ENCODE measurements around the gene CCDC171.
"Not testable (repeated sequence)": the region's sequence is repeated elsewhere in the genome, so short reads cannot be mapped to it uniquely, and the experiment has no call there.

Gene CCDC171

DNA sequence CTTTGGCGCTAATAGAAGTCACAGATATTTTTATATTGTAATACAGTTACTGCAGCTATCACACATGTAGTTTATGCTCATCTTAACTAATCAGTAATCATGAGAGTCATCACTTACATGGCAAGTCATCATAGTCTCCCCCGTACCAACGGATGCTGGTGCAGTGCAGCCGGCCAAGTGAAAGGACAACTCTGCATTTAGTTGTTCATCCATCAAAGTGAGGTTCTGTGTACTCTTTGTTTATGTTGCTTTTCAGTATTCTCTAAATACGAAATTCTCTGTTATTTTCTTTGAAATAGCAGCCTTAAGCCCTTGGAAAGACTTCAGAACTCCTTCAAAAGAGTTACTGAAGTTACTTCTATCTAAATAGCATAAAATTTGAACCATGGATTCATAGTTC lies 216.7 kb downstream of the CCDC171 start:
- DNase-seq, result no peak

DNA sequence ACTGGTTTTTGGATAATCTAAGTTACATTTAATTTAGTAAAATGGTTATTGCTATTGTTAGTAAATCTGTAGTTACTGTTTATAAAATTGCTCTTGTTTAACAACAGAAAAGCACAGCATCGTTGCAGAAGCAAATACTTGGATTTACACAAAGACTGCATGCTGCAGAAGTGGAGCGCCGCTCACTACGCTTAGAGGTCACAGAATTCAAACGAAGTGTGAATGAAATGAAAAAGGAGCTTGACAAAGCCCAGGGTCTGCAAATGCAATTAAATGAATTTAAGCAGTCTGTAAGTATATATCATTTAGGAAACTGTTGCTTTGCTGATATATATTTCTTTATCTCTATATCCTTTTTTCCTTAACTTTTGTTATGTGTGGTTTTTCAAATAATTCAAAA lies 226.0 kb downstream of the CCDC171 start:
- DNase-seq, result no peak

DNA sequence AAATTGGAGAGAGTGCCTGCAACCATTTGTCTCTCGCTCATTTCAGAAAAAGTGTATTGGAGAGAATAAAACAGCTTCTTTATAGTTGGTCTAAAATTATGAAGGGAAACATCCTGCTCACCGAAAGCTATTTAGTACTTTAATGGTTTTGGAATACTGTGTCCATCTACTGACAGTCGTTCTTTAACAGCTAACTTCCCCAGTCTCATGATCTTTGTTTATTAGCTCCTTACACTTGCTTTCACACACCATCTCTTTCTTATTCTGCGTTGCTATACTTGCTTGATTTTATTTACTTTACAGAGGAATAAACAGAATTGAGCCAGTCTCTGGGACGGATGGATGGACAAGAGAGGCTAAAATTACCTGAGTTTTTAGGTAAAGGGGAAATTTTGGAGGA lies 229.3 kb downstream of the CCDC171 start:
- no peak for DNase-seq

DNA sequence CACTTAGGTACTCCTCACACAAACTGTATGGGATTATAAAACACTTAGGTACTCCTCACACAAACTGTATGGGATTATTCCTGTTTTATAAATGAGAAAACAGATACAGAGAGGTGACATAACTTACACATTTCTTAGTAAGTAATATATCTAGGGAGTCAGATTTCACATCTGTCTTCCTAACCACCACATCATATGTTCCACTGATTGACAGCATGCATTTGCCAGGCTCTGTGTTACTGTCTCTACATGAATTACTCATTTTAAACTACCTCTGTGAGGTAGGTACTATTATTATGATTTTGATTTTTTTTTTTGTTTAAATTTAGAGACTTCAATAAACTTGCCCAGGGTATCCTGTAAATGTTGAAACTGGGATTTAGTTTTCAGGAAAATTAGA lies 232.7 kb downstream of the CCDC171 start:
- no peak for DNase-seq

DNA sequence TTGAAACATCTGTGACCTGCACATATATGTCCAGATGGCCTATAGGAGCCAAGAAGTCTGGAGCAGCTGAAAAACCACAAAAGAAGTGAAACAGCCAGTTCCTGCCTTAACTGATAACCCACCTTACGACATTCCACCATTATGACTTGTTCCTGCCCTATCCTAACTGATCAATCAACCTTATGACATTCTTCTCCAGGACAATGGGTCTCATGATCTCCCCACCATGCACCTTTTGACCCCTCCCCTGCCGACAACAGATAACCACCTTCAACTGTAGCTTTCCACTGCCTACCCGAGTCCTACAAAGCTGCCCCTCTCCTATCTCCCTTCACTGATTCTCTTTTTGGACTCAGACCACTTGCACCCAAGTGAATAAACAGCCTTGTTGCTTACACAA lies 233.8 kb downstream of the CCDC171 start:
- DNase-seq, result no peak

DNA sequence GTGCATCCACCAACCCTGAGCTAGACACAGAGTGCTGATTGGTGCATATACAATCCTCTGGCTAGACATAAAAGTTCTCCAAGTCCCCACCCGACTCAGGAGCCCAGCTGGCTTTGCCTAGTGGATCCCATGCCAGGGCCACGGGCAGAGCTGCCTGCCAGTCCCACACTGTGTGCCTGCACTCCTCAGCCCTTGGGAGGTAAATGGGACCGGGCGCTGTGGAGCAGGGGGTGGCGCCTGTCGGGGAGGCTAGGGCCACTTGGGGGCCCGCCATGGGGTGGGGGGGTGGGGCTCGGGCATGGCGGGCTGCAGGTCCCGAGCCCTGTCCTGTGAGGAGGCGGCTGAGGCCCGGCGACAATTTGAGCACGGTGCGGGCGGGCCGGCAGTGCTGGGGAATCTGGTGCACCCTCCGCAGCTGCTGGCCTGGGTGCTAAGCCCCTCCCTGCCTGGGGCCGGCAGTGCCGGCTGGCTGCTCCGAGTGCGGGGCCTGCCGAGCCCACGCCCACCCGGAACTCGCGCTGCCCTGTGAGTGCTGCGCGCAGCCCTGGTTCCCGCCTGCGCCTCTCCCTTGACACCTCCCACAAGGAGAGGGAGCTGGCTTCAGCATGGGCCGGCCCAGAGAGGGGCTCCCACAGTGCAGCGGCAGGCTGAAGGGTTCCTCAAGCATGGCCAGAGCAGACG lies 257.5 kb downstream of the CCDC171 start:
- not testable (repeated sequence) for DNase-seq

DNA sequence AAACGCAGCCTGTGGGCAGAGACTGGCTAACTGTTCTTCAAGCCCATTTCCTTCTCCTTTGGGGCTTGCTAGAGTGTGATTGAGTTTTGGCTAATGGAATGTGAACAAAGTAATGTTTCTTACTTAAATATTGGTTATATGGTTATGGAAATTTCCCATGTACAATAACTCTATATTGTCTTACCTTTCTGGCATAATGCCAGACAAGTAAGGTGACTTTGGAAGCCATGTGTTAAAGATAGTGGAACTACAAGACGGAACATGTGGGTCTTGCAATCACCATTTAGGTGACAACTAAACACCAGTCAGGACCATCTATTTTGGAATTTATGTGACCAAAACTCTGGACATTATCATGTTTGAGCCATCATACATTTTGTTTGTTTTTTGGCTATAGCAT lies 260.2 kb downstream of the CCDC171 start:
- no peak for DNase-seq

DNA sequence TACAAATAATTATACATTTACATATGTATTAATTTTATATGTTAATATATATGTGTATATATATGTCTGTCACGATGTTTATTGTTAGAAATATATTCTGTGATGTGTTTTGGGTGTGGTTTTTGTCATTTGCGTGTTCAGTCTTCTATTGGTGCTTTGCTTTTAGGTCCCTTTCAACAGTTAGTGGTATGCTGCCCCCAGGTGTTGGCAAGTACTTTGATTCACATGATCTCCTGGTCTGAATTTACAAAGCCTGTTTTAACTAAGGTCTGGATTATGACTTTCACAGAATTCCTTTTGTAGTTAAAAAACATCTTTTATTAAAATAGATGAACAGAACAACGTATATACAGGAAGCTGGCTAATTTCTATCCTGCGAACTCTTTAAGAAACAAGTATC lies 271.5 kb downstream of the CCDC171 start:
- no peak for DNase-seq

DNA sequence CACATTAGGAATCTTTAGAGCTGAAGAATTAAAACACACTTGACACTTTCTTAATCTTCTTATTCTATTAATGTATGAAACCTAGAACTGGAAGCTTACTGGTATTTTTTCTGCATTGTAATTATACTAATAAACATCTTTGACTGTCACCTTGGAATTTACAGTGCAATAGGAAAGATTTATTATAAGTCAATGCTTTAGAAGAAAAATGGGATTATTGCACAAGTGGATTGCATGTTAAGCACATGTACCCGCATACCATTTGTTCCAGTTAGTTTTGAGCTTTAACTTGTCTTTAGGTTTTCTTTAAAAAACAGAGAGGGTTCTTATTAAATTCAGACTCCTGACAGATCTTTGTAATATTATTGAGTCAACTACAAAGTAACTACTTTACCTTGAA lies 278.5 kb downstream of the CCDC171 start:
- DNase-seq, result no peak

DNA sequence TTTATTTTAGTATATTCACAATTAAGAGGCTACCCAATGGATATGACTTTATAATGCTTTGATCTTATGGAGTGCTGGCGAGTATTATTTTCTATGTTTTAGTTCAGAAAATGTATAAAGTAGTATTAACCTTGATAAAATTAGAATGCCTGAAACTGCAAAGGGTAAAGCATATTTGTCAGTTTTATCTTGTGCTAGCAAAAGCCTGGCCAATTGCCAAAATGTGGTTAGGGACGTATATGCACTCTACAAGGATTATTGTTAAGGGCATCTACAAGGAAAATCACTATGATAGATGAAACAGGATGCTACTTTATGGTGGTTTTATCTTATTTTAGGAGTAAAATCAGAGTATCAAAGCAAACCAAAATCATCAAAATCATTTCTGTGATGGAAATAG lies 281.7 kb downstream of the CCDC171 start:
- no peak for DNase-seq

DNA sequence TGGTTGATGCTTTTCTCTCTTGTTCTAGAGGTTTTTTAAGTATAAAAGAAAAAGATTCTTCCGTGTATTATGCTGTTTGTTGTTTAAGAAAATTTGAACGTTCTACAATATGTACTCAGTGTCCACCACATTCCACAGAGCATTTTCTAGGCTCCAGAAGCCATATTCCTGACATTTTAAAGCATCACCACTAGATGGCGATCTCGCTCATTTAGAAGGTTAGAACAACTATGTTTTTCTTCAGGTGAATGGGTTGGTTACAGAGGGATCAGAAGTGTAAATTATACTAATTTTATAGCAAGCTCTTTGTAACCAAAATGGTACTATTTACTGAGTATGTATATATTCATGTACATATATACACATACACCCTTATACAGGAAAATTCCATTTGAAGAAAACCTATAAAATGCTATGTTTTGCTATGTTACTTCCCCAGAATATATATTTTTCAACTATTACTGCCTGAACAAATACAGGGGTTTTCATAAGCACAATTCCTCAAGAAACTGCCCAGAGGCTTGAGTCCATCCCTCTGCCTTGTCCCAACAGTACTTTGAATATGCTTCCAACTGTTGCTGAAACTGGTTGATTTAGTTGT lies 284.3 kb downstream of the CCDC171 start:
- DNase-seq, result peak in 1 of 2 donors; percentile 22

DNA sequence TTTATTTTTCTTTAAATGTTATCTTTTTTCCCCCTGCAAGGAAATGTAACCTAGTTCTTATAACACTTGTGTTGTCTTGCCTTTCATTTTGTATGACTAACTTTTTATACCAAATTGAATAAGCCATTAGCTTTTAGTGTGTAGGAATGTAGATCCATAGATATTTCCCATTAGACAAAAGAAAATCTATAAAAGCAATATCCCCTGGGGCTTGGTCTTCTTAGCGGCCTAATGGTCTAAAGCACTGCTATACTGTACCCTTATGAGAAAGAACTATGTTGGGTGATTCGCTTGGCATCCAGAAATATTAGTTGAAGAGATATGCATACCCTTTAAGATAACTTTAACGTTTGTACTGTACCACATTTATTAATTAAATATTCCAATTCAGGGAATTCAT lies 289.2 kb downstream of the CCDC171 start:
- DNase-seq, result no peak

DNA sequence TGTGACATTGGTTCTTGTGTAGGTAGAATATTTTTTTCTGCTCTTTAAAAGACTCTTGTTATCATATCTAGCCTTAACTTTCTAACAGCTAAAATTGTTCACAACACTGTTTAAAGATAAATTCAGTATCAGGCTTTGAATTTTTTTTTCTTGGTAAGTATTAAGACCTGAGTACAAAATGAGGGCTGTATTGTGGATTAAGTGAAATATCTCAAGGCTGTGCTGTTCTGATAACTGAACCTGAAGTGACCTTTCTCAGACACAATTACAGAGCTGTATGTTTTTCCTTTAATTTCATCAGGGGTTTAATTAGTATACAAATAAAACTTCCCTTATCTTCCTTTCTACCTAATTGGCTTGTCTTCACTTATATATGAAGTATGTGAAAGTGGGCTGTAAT lies 290.5 kb downstream of the CCDC171 start:
- DNase-seq, result no peak

DNA sequence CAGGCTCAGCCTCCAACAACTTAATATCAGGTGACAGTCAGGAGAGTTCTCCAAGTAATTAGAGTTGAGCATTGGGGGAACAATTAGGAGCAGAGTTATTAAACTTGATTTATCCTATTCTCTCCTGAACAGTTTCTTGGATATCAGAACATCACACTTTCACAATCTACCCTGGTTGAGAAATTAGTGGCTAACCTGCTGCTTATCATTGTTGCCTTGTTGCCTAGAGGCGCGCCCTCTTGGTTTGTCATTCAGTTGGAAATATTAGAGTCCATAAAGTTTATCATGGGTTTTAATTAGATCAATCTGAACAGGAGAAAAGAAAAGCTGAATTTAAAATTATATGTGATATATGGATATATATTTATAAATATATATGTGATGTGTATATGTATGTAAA lies 291.1 kb downstream of the CCDC171 start:
- no peak for DNase-seq

DNA sequence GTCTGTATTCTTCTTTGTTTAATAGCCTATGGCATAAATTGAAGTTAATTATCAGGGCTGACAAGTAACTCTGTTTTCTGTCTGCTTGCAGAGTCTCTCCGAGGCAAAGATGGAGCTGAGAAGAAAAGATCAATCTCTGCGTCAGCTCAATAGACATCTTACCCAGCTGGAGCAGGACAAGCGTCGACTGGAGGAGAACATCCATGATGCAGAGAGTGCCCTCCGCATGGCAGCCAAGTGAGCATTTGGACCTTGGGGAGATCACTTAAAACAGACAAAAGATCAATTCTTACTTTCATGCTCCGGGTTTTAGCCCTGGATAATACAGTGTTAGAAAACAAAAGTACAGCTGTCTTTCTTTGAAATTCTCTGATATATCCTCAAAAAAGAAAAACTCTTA lies 293.8 kb downstream of the CCDC171 start:
- no peak for DNase-seq

DNA sequence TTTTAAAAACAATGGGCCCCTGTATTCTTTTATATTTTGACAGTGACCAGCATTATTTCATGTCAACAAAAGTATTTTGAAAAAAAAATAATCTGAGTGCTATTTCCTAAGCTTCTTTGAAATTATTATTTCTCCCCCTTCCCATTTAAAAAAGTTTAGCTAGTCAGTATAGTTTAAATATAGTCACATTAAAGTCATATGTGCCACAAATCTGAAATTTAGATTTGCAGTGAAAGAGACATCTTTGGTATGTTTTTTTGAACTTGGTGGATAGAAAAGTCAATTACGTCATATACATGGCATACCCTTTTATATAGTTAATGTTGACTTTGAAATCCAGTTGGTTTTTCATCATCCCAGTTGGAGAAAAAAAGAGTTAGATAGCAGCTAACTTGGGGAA lies 297.0 kb downstream of the CCDC171 start:
- DNase-seq, result no peak

DNA sequence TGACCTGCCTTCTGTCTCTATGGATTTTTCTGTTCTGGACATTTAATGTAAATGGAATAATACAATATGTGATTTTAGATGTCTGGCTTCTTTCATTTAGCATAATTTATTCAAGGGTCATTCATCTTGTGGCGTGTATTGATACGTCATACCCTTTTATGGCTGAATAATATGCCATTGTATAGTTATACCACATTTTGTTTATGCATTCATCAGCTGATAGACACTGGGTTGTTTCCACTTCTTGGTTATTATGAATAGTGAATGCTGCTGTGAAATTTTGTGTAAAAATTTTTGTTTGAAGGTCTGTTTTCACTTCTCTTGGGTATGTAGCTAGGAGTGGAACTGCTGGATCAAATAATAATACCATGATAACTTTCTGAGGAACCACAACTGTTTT lies 298.9 kb downstream of the CCDC171 start:
- no peak for DNase-seq

DNA sequence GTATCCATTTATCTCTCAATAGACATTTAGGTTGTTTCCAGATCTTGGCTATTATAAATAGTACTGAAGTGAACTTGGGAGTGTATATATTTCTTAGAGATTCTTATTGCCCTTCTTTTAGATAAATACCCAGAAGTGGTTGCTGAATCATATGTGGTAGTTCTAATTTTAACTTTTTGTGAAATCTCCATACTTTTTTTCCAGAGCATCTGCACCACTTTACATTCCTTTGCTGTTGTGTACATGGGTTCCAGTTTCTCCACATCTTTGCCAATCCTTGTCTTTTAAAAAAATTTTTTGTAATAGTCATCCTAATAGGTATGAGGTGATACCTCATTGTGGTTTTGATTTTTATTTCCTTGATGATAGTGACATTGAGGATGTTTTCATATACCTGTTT lies 303.7 kb downstream of the CCDC171 start:
- no peak for DNase-seq

DNA sequence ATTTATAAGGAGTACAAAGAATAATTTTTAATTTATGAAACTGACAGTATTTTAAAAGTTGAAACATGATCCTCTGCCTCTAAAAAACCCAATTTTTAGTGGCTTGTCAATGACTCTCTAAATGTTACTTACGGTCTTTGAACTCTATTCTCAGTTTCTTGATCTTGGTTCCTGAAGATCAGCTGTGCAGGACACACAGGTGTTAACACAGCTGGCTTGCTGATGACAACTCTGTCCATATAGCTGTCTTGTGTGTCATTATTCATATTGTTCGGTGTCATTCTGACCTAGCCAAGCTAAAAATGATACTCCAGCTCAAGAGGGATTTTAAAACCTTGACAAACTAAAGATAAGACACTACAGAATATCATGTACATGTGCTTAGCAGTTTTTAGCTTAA lies 314.5 kb downstream of the CCDC171 start:
- DNase-seq, result no peak

DNA sequence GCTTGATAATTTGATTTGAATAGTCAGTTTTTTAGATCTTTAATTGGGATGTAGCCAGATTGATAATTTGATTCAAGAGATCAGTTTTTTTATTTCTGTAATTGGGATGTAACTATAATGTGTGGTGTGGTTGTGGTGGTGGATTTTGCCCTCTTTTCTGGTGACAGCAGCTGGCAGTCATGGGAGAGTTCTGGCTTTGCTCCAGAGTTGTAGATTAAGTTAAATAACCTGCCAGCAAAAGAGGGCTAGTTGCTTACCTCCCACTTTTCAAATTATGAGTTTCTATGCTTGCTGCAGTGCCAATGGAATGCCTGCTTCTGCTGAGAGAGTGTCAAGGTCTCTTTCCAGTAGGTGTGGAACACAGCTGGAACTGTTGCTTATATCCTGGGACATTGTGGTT lies 315.1 kb downstream of the CCDC171 start:
- DNase-seq, result no peak

DNA sequence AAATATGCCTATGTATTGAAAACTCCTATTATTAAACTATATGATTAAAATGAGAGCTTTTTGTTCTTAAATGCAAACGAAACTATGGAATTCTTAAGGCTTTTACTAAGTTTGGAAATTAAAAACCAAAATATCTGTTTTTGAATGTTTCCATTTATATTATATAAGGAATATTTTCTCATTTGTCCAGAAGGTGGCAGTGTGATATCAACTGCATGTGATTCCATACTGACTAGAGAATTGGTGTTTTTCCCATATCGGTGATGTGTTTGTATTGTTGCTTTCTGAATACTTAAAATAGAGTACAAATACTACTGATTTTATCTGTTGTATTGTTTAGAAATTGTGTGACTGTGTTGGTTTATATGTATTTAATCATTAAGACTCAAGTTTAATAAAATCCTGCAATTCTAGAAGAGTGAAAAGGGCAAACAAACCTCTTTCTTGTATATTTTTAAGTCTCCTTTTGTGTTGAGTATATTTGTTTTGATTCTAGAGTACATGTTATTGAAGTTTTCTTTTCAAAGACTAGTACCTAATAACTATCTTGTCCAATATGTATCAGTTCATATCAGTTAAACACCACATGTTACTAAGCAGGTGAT lies 320.8 kb downstream of the CCDC171 start:
- DNase-seq, result peak in 1 of 2 donors; percentile 9

DNA sequence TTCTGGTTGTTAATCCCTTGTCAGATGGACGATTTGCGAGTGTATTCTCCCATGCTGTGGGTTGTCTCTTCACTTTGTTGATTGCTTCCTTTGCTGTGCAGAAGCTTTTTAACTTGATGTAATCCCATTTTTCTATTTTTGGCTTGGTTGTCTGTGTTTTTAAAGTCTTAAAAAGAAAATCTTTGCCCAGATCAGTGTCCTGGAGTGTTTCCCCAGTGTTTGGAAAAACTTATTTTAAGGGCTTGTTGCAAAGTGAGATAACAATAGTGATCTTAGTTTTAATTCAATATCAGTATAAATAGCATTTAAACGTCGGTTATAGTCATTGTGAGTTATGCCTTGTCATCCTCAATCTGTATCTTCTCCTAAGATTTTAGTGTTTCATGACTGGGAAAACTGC lies 329.5 kb downstream of the CCDC171 start:
- no peak for DNase-seq

DNA sequence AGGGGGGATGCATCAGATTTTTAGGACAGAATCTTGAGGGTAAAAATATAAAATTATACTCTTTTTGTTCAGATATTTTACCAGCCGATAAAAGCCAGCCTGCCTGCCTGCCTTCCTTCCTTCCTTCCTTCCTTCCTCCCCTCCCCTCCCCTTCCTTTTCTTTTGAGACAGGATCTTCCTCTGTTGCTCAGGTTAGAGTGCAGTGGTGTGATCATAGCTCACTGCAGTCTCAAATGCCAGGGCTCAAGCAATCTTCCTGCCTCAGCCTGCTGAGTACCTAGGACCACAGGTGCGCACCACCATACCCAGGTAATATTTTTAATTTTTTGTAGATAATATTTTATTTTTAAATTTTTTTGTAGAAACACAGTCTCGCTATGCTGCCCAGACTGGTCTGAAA lies 330.0 kb downstream of the CCDC171 start:
- DNase-seq, result no peak

DNA sequence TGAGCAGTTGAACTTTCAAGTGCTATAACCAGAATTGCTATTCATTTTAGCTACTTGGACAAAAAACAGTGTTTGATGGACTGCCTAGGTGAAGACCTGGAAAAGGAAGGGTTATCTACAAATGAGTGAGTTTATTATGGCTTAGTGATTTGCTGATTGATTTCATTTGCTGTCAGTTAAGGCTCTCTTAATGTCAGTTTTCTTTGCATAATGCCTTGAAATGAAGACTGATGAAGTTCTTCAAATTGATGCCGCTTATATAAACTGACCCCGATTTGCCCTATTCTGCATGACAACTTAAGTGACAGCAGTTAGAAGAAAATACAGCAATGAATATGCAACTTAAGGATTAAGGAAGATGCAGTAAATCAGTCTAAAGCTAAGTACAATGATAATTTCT lies 332.6 kb downstream of the CCDC171 start:
- DNase-seq, result no peak

DNA sequence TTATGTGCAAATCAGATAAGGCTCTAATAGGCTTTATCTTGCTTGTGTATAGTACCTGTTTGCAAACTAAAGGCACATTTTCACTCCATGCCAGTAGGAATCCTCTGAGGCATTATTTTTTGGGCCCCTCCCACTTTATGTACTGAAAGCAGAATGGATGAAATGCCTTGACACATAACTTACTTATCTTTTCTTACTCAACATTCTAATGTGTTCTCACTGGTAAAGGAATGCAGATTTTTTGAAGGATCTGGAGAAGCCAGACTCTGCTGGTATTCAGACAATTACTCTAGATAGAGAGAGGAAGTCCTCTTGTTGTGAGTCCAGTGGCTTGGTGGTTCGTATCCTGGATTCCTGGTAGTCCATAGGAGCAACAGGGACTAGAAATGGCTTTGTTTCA lies 336.7 kb downstream of the CCDC171 start:
- DNase-seq, result no peak
